Measurements from ENCODE around the gene SETD5.

DNA sequence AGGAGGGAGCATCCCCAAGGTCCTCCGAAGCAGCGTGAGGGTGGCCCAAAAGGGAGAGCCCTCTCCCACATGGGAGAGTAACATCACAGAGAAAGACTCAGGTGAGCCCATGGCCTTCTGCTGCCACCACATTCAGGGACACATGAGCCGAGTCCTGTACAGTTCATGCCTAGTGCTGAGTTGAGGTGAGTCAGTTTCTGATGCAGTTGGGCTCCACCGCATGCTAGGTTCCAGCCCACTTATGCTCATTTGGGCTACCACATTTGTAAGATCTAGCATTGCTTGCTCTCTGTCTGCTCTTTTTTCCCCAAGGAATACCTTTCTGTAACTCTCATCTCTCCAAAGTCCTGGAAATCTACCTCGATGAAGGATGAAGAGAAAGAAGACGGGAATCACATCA, 77.1 kb downstream of the SETD5 start:
- TF ChIP-seq POLR2AphosphoS5 (IDR thresholded peaks at IDR 0.05) = no peak
- TF ChIP-seq, protein P1, sequence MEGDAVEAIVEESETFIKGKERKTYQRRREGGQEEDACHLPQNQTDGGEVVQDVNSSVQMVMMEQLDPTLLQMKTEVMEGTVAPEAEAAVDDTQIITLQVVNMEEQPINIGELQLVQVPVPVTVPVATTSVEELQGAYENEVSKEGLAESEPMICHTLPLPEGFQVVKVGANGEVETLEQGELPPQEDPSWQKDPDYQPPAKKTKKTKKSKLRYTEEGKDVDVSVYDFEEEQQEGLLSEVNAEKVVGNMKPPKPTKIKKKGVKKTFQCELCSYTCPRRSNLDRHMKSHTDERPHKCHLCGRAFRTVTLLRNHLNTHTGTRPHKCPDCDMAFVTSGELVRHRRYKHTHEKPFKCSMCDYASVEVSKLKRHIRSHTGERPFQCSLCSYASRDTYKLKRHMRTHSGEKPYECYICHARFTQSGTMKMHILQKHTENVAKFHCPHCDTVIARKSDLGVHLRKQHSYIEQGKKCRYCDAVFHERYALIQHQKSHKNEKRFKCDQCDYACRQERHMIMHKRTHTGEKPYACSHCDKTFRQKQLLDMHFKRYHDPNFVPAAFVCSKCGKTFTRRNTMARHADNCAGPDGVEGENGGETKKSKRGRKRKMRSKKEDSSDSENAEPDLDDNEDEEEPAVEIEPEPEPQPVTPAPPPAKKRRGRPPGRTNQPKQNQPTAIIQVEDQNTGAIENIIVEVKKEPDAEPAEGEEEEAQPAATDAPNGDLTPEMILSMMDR (IDR thresholded peaks at IDR 0.05) = no peak
- no peak for TF ChIP-seq POLR2A (IDR thresholded peaks at IDR 0.05)
